ENCODE results near the gene TLK1. TPM values are rescaled to one million over a fixed set of nuclear protein-coding genes. Genes with fewer than 3 reads are reported as not detected.

Gene TLK1
- total RNA-seq, 1 donor from 2014 or later = 32.2 TPM

- Histone ChIP-seq H3K4me3 (no peak overlapping the region), H3K9me3 (no peaks in the 10 kb centered on the region), H3K36me3 (no peaks in the 10 kb centered on the region), H3K27ac (no peak overlapping the region), H3K4me1 (no peaks in the 10 kb centered on the region), H3K27me3 (no peaks in the 10 kb centered on the region)
- DNase-seq (ENCODE audit: low spot score in 2 of 2) = no peak
- TF ChIP-seq, protein P1, sequence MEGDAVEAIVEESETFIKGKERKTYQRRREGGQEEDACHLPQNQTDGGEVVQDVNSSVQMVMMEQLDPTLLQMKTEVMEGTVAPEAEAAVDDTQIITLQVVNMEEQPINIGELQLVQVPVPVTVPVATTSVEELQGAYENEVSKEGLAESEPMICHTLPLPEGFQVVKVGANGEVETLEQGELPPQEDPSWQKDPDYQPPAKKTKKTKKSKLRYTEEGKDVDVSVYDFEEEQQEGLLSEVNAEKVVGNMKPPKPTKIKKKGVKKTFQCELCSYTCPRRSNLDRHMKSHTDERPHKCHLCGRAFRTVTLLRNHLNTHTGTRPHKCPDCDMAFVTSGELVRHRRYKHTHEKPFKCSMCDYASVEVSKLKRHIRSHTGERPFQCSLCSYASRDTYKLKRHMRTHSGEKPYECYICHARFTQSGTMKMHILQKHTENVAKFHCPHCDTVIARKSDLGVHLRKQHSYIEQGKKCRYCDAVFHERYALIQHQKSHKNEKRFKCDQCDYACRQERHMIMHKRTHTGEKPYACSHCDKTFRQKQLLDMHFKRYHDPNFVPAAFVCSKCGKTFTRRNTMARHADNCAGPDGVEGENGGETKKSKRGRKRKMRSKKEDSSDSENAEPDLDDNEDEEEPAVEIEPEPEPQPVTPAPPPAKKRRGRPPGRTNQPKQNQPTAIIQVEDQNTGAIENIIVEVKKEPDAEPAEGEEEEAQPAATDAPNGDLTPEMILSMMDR (IDR thresholded peaks at IDR 0.05) = no peak
- intact Hi-C loops (cut with DNase I) = no loop called here
These were observed 15.8 kb upstream of the TLK1 start for GRCh38 chr2:171176516-171176915.

- Histone ChIP-seq H3K4me3 (no peak overlapping the region), H3K4me1 (no peaks in the 10 kb centered on the region), H3K9me3 (no peaks in the 10 kb centered on the region), H3K27ac (no peak overlapping the region), H3K36me3 (no peaks in the 10 kb centered on the region), H3K27me3 (no peaks in the 10 kb centered on the region)
- intact Hi-C loops (cut with DNase I) = no loop called here
- TF ChIP-seq, protein P1 (IDR thresholded peaks at IDR 0.05) = no peak
- DNase-seq (ENCODE audit: low spot score in 2 of 2) = no peak
These were observed 13.4 kb upstream of the TLK1 start for GRCh38 chr2:171174075-171174474.

DNA sequence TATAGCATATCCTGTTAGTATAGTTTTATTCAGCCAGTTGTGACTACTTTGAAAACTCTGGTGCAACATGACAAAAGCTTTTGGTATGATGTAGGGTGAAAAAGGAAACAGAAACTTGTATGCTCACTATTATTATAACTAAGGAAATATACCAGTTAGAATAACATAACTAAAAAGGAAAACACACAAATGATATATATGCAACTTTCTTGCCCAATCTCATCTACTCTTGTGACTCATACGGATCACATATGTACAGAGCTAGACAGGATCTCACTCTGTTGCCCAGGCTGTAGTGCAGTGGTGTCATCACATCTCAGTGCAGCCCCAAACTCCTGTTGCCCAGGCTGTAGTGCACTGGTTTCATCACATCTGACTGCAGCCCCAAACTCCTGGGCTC lies 12.4 kb upstream of the TLK1 start:
- H3K9me3 ChIP-seq = no peaks in the 10 kb centered on the region
- no peak for DNase-seq (ENCODE audit: low spot score in 2 of 2)
- TF ChIP-seq, protein P1 (IDR thresholded peaks at IDR 0.05) = no peak
- H3K27me3 ChIP-seq = no peaks in the 10 kb centered on the region
- no peak overlapping the region for H3K4me3 ChIP-seq
- intact Hi-C loops (cut with DNase I) = no loop called here
- H3K27ac ChIP-seq = no peak overlapping the region
- no peaks in the 10 kb centered on the region for H3K4me1 ChIP-seq
- no peaks in the 10 kb centered on the region for H3K36me3 ChIP-seq

DNA sequence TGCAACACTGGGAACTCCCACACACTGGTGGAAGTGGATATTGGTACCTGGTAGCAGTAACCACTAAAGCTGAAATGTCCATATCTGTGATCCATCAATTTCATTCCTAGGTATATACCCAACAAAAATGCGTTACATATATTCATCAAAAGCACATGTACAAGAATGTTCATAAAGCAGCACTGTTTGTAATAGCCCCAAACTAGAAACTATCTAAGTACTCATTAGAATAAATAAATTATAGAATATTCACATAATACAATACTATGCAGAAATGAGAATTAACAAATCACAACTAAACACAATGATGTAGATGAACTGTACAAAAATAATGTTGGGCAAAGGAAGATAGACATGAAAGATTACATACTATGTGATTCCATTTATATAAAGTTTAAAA lies 11.1 kb upstream of the TLK1 start:
- H3K27ac ChIP-seq = no peak overlapping the region
- no peak overlapping the region for H3K4me3 ChIP-seq
- TF ChIP-seq, protein P1 (IDR thresholded peaks at IDR 0.05) = no peak
- intact Hi-C loops (cut with DNase I) = no loop called here
- H3K4me1 ChIP-seq = no peaks in the 10 kb centered on the region
- no peak for DNase-seq (ENCODE audit: low spot score in 2 of 2)
- H3K36me3 ChIP-seq = no peaks in the 10 kb centered on the region
- no peaks in the 10 kb centered on the region for H3K27me3 ChIP-seq
- no peaks in the 10 kb centered on the region for H3K9me3 ChIP-seq

DNA sequence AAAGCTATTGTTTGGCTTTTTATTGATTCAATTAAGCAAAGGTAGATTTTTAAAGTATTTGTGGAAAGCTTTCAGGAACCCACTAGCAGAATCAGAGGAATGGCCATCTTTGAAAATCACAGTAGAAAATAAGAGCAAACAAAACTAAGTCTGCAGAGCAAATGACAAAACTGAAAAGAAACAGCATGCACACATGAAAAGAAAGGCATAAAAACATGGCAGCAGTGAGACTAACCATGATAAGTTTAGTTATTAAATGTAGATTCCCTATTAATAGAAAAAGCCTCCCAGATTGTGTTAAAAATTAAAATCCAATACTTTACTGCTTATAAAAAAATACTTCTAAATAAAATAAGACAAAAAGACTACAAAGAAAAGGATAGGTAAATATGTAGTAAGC lies 9.1 kb upstream of the TLK1 start:
- Histone ChIP-seq H3K27ac (no peak overlapping the region), H3K9me3 (no peaks in the 10 kb centered on the region), H3K4me3 (no peak overlapping the region), H3K4me1 (no peaks in the 10 kb centered on the region), H3K36me3 (no peaks in the 10 kb centered on the region), H3K27me3 (no peaks in the 10 kb centered on the region)
- no peak for DNase-seq (ENCODE audit: low spot score in 2 of 2)
- intact Hi-C loops (cut with DNase I) = no loop called here
- TF ChIP-seq, protein P1 (IDR thresholded peaks at IDR 0.05) = no peak

GRCh38 chr2:171169333-171169732 lies 8.6 kb upstream of the TLK1 start:
- intact Hi-C loops (cut with DNase I) = no loop called here
- H3K27ac ChIP-seq = no peak overlapping the region
- H3K36me3 ChIP-seq = no peaks in the 10 kb centered on the region
- DNase-seq (ENCODE audit: low spot score in 2 of 2) = no peak
- TF ChIP-seq, protein P1 (IDR thresholded peaks at IDR 0.05) = no peak
- no peaks in the 10 kb centered on the region for H3K4me1 ChIP-seq
- H3K27me3 ChIP-seq = no peaks in the 10 kb centered on the region
- no peaks in the 10 kb centered on the region for H3K9me3 ChIP-seq
- H3K4me3 ChIP-seq = no peak overlapping the region

Data from ascending aorta (tissue), 2 donors.